Endometrial microvascular endothelial cells (primary cell): ENCODE data around the gene FAM131C. TPM values are rescaled to one million over a fixed set of nuclear protein-coding genes. Genes with fewer than 3 reads are reported as not detected.

Experiments
- in situ Hi-C: cut with HindIII; loops from 2 replicates; pipeline ENCODE4 v1.10.0; 2017; ENCODE audit warnings: low sequenced_read_pairs, low pct_unique_long_range_greater_than_20kb; ENCODE audit errors: inconsistent ontology term
- total RNA-seq: library from RNA; depleted of rRNA; stranded (reverse); fragments of >200 nt; gene quantifications from one replicate; pipeline ENCODE4 v1.2.3, GENCODE V29; 2015; ENCODE audit errors: inconsistent ontology term

FAM131C gene
- total RNA-seq, 1 donor from 2014 or later: not detected

- in situ Hi-C loops: no loop called here
Measured at GRCh38 chr1:16081636-16082035, 8.2 kb upstream of the FAM131C start.

GRCh38 chr1:16080422-16081150 lies 7.1 kb upstream of the FAM131C start:
- in situ Hi-C loops: no loop called here

- in situ Hi-C loops: no loop called here
Measured at GRCh38 chr1:16078925-16079656, 5.6 kb upstream of the FAM131C start.

- in situ Hi-C loops: no loop called here
Measured at GRCh38 chr1:16077406-16078245, 4.2 kb upstream of the FAM131C start.

GRCh38 chr1:16076865-16077238 lies 3.4 kb upstream of the FAM131C start:
- in situ Hi-C loops: no loop called here

- in situ Hi-C loops: no loop called here
Measured at GRCh38 chr1:16076031-16076864, 2.8 kb upstream of the FAM131C start.

- in situ Hi-C loops: no loop called here
Measured at GRCh38 chr1:16075337-16076030, 2.0 kb upstream of the FAM131C start.

GRCh38 chr1:16074217-16074616 lies 766 bp upstream of the FAM131C start:
- in situ Hi-C loops: no loop called here

GRCh38 chr1:16072616-16073484 lies 601 bp downstream of the FAM131C start:
- in situ Hi-C loops: no loop called here

GRCh38 chr1:16072095-16072494 lies 1.4 kb downstream of the FAM131C start:
- in situ Hi-C loops: no loop called here

GRCh38 chr1:16071614-16072013 lies 1.8 kb downstream of the FAM131C start:
- in situ Hi-C loops: no loop called here

GRCh38 chr1:16070640-16071355 lies 2.7 kb downstream of the FAM131C start:
- in situ Hi-C loops: no loop called here

GRCh38 chr1:16068356-16069270 lies 4.8 kb downstream of the FAM131C start:
- in situ Hi-C loops: loop anchor here (10.0 kb wide), 1 partner anchor 146 kb away; the partner anchor contains the start of gene ARHGEF19

- in situ Hi-C loops: loop anchor here (10.0 kb wide), 1 partner anchor 147 kb away; the partner anchor contains the start of gene ARHGEF19
Measured at GRCh38 chr1:16067933-16068332, 5.5 kb downstream of the FAM131C start.

GRCh38 chr1:16067127-16067768 lies 6.2 kb downstream of the FAM131C start:
- in situ Hi-C loops: loop anchor here (10.0 kb wide), 1 partner anchor 148 kb away; the partner anchor contains the start of gene ARHGEF19
